ENCODE results near the gene ATOH8.

The ATOH8 gene

GRCh38 chr2:85788603-85789002 lies 34.8 kb downstream of the ATOH8 start:
- DNase-seq = no peak

GRCh38 chr2:85789271-85789670 lies 35.5 kb downstream of the ATOH8 start:
- no peak for DNase-seq

- no peak for DNase-seq
Measured at GRCh38 chr2:85790032-85790431, 36.2 kb downstream of the ATOH8 start.

- DNase-seq = no peak
Measured at GRCh38 chr2:85790499-85791188, 36.9 kb downstream of the ATOH8 start.

- DNase-seq = no peak
Measured at GRCh38 chr2:85791704-85792565, 38.1 kb downstream of the ATOH8 start.

- no peak for DNase-seq
Measured at GRCh38 chr2:85792783-85793441, 39.1 kb downstream of the ATOH8 start.

GRCh38 chr2:85793584-85793983 lies 39.8 kb downstream of the ATOH8 start:
- DNase-seq = no peak

- DNase-seq = no peak
Measured at GRCh38 chr2:85794038-85794441, 40.2 kb downstream of the ATOH8 start.

GRCh38 chr2:85794491-85795121 lies 40.8 kb downstream of the ATOH8 start:
- no peak for DNase-seq

- DNase-seq = no peak
Measured at GRCh38 chr2:85795331-85796045, 41.7 kb downstream of the ATOH8 start.

GRCh38 chr2:85796046-85796340 lies 42.2 kb downstream of the ATOH8 start:
- no peak for DNase-seq

- DNase-seq = no peak
Measured at GRCh38 chr2:85796341-85797262, 42.8 kb downstream of the ATOH8 start.

- DNase-seq = no peak
Measured at GRCh38 chr2:85797263-85797660, 43.5 kb downstream of the ATOH8 start.

GRCh38 chr2:85797921-85798320 lies 44.1 kb downstream of the ATOH8 start:
- DNase-seq = no peak

- DNase-seq = no peak
Measured at GRCh38 chr2:85799215-85799956, 45.6 kb downstream of the ATOH8 start.

- DNase-seq = no peak
Measured at GRCh38 chr2:85800586-85800985, 46.8 kb downstream of the ATOH8 start.

GRCh38 chr2:85801871-85802270 lies 48.1 kb downstream of the ATOH8 start:
- no peak for DNase-seq

GRCh38 chr2:85802354-85803103 lies 48.7 kb downstream of the ATOH8 start:
- DNase-seq = no peak

- no peak for DNase-seq
Measured at GRCh38 chr2:85803704-85804425, 50.1 kb downstream of the ATOH8 start.
